Measurements from ENCODE around the gene PRPF19.
"Not testable (repeated sequence)": the region's sequence is repeated elsewhere in the genome, so short reads cannot be mapped to it uniquely, and the experiment has no call there.

Gene PRPF19

DNA sequence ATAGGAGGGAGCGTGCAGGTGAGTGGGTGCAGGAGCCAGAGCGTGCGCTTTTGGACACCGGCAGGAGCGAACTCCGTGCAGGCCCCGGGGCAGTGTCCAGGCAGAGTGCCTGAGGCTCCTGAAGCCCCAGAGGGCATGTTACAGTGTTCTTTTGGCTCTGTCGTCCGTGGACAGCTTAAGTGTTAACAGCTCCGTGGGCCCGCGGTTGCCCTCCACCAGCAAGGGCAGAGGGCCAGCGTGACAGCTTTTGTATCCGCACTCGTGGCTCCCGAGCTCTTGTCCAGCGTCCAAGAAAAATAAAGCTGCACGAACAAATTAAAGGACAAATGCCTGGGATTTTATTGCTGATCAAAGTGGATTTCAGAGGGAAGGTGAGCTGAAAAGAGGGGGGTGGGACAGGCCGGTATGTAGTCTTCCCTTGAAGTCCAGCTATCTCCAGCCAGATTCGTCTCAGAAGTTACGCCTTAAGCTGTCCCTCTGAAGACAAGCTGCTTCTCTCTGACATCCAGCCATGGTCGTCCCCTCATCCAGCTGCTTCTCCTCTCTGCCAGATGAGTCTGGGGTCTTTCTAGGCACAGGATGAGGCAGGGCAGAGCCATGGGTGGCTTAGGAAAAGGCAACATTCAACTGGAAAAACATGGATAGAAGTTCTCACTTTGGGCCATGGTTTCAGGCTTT is 6.6 kb upstream of the PRPF19 start:
- Histone ChIP-seq H3K27ac (peak overlapping the region; percentile 77 to 98 (median 93)), H3K4me3 (no peak overlapping the region)

DNA sequence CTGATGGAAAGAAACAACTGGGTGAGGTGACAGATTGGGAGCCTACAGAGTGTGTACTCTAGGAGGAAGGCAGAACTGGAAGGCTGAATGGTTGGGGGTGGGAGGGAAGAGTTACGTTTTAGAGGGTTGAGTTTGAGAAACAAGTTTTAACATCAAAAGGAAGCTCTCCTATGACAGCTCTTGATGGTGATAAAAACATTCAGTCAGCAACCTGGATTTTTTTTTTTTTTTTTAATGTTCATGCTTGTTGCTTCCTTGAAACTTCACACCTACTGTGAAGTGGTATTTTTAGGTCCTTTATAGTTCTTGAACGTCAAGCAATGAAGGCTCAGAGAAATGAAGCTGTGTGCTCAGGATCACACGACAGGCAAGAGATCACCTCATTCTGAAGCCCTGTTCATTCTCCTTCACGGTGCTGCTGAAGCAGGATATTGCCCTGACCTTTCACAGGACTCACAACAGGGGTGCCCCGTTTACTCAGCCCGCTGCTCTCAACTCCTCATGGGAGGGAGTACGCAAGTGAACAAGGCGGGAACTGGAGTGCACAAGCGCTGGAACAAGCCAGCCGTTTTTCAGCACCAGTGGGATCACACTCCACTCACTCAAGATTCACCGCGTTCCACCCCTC is 6.0 kb upstream of the PRPF19 start:
- Histone ChIP-seq H3K27ac (peak overlapping the region in 9 of 21 experiments; percentile 44 to 96 (median 91)), H3K4me3 (no peak overlapping the region)

DNA sequence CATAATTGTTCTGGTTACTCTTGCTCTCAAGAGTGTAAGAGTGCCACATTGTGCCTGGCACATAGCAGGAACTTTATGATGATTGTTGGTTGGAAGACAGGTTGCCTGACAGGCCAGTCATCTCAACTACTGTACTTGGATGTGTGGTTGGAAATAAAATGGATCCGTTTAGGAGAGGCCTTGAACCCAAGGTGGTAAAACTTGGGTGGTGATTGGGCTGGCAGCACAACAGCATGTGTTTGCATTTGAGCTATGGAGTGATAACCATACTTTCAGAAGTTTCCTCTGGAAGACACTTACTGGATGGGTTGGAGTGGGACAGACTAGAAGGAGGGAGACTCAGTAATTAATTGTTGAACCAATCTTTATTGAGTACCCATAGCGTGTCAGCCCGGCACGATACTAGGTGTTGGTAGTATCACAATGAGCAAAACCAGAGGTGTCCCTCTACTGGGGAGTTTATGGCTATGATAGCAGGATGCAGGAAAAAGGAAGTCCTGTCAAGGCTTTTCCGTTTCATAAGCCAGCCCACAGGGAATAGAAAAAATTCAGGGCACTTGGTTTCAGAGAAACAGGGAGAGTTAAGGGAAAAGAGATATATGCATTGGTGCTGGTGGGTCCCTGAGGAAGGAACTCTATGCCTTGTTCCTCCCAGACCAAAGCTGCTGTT is 4.5 kb upstream of the PRPF19 start:
- Histone ChIP-seq H3K4me3 (no peak overlapping the region), H3K27ac (peak overlapping the region in 6 of 21 experiments; percentile 4 to 91 (median 42))

DNA sequence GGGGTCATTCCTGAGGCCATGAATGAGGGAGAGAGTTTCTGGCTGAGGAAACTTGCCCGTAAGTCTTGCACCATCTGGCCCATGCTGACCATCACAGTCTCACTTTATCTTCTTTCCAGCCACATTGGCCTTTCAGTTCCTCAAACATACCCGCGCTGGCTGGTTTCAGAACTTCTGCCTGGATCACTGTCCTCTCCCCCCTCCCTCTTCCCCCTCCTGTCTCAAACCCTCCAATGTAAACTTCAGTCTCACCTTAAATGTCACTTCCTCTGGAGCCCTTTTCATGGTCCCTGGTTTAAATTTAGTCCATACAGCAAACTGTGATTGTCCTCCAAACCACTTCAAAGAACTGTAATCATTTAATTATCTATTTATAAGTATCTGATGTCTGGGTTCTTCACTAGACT is 3.9 kb upstream of the PRPF19 start:
- Histone ChIP-seq H3K4me3 (no peak overlapping the region), H3K27ac (peak overlapping the region in 3 of 21 experiments; percentile 24 to 51 (median 30))

DNA sequence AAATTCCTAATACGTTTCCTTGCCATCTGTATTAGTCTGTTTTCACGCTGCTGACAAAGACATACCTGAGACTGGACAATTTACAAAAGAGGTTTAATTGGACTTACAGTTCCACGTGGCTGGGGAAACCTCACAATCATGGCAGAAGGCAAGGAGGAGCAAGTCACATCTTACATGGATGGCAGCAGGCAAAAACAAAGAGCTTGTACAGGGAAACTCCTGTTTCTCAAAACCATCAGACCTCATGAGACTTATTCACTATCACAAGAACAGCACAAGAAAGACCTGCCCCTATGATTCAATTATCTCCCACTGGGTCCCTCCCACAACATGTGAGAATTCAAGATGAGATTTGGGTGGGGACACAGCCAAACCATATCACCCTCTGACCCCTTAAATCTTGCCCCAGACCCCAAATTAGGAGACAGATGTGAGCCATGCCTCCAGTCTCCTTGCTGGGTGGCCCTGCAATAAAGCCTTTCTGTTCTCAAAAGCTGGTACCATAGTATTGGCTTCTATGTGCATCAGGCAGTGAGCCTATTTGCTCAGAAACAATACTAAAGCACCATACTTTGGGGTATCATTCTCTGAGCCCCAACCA is 3.4 kb upstream of the PRPF19 start:
- not testable (repeated sequence) for H3K4me3 ChIP-seq
- peak overlapping the region in 3 of 21 experiments; percentile 16 to 51 (median 30) for H3K27ac ChIP-seq

DNA sequence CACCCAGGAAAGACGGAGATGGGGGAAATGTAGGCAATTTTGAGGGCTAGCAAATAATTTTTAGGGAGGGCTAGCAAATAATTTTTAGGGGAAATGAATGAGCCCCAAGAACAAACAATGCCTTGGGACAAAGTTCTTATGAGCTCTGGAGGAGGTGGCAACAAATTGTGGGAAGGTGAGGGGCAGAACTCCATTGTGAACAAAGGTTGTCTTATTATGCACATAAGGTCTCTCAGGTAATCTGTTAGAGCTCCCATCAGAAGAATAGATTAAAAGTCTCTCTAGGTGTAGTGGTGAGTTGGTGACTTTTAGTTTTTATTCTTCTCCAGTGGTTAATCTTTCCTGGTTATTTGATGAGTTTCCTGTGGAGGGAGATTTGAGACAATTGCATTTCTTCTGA is 2.4 kb upstream of the PRPF19 start:
- Histone ChIP-seq H3K4me3 (no peak overlapping the region), H3K27ac (no peak overlapping the region)

DNA sequence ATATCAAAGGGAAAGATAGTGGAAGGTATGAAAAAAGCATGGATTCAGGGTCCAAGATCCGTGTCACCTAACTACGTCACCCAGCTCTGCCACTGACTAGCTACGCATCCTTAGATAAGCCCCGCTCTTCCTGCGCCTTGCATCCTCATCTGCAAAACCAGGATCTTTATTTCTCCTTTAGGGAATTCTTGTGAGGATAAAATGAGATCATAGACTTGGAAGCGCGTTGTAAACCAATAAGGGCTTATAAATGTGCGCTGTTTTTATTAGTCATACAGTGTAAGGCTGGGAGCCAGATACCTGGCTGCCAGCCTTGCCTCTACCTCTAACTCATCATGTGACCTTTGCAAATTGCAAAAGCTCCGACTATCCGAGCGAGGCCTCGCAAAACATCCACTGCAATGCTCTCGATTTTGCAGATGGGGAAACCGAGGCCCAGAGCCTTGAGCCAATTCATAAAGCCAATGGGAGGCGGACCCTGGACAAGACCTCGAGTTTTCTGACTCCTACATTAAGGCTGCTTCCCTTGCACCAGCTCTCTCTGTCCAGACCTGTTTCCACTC is 753 bp downstream of the PRPF19 start:
- peak overlapping the region; percentile 66 to 100 (median 95) for H3K4me3 ChIP-seq
- peak overlapping the region; percentile 83 to 98 (median 94) for H3K27ac ChIP-seq

DNA sequence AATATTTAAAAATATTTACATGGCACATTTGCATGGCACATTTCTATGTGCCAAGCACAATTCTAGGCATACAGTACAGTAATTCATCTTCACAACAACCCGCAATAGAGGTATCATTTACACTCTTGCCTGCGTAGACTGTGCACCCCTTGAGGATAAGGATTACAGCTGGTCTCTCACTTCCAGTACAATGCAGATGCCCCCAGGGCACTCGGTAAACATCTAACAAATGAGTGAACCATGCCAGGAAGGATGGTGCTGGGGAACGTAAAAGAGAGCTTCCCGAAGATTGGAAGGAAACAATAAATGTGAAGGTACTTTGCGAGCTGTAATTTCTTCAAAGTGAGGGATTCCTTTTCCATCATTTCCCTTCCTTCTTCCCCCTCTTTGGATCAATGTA is 1.3 kb downstream of the PRPF19 start:
- Histone ChIP-seq H3K27ac (peak overlapping the region in 10 of 21 experiments; percentile 88 to 96 (median 94)), H3K4me3 (peak overlapping the region in 6 of 7 experiments; percentile 66 to 100 (median 92))

DNA sequence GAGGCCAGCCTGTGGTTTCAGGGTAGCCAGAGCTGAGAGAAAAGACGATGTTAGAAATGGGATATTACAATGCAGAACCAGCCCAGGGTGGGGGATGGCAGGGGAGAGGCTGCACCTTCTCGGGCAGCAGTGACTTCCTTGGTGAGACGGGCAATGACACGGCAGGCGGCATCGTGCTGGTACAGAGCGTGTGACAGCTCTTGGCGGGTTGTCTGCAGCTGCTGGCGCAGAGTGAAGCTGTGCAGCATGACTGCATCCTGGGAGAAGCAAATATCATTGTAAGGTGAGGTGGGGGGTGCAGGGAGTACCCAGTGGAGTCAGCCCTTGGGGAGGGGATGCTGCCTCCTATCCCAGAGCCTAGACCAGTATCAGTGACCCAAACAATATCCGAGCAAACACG is 3.8 kb downstream of the PRPF19 start:
- Histone ChIP-seq H3K4me3 (no peak overlapping the region), H3K27ac (no peak overlapping the region)

DNA sequence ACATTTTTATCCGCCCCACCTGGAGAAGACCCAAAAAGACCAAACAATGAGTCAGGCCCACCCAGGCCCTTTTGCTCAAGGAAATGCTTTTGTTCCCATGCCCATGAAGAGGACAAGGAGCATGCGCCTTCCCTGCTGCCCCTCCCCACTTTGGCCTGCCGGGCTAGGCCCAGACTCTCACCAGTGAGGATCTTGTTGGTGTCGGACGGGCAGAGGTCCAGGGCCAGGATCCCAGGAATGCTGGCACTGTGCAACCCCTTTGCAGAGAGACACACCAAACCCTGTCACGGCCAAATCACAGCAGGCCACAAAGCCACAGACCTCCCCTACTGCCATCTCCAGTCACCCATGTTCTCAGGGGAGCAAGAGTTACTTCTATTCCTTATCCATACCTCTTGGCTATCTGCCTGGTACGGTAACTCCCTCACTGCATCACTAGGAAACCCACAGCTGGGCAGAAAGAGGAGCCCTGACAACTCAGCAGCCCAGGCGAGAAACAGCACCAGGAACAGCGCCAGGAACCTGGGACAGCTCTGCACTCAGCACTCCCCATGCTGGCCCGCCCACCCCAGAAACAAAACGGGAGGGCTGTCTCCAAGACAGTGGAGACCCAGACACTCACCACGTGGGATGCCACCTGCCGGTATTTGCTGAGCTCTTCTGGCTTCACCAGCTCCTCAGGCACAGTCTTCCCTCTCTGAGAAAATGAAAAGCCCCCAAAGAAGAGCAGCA is 5.5 kb downstream of the PRPF19 start:
- no peak overlapping the region for H3K27ac ChIP-seq
- H3K4me3 ChIP-seq = no peak overlapping the region

DNA sequence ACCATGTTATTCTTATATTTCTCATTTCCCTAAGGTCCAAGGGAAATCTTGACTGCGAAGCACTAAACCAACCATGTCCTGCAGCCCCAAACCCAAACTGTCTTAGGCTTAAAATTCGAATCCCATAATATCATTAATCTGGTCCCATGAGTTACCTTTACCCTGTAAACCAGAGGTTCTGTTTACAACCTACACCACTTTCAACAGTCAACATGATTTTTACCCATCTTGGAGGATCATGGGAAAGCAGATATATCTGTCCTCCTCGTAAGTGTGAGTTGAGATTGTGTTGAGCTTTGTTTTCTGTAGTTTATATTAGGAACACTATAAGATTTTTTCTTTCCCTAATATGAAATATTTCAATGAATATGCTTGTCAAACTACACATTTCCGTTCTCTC is 6.4 kb downstream of the PRPF19 start:
- no peak overlapping the region for H3K27ac ChIP-seq
- no peak overlapping the region for H3K4me3 ChIP-seq

DNA sequence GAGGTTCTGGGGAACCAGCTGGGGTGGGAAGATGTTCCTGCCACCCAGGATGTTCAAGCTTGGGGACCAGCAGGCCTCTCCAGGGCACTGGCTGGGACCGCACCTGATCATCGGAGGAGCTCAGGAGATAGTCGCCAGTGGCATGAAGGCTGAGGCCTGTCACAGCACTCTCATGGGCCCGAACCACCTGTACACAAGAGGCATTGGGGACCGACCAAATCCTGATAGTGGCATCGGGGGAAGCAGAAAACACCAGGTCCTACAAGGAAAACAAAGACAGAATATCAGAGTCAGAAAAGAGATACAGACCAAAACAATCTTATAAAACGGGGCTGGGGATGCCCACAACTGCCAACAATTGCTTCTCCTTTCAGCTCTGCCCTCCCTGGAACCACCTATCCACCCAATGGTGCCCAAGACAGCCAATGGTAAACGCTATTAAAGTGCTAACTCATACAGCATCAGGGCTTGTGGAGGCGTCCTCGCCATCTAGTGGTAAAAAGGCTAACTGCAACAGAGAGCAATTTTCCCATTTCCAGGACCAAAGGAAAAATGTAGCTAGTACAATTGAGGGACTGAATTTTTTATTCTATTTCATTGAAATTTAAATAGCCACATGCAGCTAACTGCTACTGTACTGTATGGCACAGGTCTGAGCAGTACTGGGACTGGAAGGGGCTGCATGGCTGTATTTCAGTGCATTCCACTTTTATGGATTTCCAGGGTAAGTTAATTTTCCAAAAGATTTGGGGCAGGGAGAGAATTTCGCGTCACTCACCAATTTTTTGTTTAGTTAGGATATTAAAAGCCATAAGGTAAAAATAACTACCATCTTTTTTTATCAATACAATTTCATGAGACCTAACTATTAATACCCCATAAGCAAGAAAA is 7.1 kb downstream of the PRPF19 start:
- Histone ChIP-seq H3K4me3 (no peak overlapping the region), H3K27ac (no peak overlapping the region)

DNA sequence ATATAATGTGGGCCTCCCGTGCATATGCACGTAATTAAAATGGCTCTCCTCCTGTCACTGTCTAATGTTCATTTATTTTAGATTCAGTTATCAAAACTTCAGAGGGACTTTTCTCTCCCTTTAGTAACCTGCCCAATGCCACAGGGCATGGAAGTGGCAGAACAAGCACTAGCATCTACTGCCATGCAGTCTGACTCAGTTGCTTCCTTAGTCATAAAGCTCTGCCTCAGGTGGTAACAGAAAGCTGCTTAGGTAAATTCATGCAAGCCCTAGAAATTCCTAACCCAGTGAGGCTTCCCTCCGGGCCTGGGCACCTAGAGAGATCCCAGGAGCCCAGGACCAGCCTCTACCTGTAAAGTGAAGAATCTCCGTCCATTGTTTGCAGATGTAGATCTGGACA is 8.9 kb downstream of the PRPF19 start:
- no peak overlapping the region for H3K27ac ChIP-seq
- no peak overlapping the region for H3K4me3 ChIP-seq

DNA sequence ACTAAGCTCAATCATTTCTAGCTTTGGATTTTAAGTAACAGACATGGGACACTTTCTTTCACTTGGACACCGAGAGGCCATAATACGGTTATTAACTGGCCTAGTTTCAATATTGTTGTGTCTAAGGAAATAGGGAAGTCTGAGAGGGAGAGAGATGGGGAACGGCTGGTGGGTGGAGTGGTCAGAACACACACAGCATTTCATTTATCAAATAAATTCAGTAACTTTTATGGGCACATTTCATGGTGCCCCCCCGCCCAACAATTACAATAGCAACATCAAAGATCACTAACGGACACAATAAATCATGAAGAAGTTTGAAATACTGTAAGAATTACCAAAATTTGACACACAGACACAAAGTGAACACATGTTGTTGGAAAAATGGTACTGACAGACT is 10.7 kb downstream of the PRPF19 start:
- no peak overlapping the region for H3K27ac ChIP-seq
- no peak overlapping the region for H3K4me3 ChIP-seq

DNA sequence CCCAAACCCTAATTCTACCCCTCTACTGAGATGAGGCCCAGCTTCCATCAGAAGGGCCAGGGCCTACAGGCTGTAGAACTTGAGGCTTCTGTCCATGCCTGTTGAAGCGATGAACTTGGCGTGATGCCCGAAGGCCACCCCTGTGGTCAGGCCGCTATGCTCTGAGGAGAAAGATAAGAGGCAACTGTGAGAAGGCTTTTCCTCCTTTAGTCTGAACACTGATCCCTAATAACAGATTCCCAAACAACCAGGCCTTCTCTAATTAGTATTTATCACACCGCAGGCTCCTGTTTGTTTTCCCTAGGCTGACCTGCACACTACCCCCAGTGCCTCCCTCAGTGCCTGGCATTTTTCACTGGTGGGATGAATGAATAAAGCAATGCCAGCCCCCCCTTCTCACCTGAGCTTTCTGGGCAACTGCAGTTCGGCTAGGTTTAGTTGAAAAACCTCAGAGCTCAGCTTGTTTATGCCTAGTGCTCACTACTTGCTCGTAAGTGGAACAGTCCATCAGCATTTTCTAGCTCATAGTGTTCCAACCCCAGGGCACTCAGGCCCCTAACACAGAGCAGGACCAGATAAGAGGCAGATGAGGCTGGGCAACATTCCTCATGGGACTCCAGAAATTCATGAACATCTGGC is 15.2 kb downstream of the PRPF19 start:
- H3K27ac ChIP-seq = no peak overlapping the region

DNA sequence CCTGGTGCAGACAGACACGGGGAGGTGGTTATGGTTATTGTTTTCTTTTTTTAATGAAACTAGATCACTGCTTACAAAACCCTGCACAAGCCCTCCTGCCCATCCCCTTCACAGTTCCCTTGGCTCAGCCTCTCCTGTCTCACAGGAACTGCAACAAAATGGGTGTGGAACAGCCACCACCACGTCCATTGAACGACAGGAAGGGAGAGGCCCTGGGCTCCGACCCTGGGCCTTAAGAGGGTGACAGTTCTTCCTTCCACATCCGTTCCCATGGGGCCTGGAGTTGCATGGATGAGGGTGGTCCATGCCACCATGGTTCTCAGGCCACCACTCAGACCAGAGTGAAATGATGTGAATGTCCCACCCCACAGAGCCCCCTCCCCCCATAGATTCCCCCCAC is 15.7 kb downstream of the PRPF19 start:
- Histone ChIP-seq H3K27ac (no peak overlapping the region), H3K4me3 (no peak overlapping the region)

More for the DNA sequence above, 15.2 kb downstream of the PRPF19 start:
- no peak overlapping the region for H3K4me3 ChIP-seq

DNA sequence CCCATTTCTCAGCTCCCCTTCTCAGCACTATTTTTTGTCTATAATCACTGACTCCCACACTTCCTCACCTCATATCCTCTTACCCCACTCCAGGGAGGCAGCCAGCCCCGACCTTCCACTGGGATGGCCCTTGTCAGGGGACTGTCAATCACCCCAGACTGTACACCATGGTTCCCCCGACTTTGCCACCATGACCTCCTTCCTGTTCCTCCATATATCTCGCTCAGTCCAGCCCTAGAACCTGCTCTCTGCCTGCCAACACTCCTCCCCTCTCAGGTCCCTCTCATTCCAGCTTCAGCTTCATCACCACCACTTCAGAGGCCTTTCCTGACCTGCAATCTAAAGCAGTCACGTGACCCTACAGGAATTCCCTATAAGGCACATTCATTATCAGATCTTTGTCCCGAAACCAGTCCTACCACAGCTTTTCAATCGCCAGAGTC is 16.5 kb downstream of the PRPF19 start:
- no peak overlapping the region for H3K4me3 ChIP-seq
- H3K27ac ChIP-seq = no peak overlapping the region

DNA sequence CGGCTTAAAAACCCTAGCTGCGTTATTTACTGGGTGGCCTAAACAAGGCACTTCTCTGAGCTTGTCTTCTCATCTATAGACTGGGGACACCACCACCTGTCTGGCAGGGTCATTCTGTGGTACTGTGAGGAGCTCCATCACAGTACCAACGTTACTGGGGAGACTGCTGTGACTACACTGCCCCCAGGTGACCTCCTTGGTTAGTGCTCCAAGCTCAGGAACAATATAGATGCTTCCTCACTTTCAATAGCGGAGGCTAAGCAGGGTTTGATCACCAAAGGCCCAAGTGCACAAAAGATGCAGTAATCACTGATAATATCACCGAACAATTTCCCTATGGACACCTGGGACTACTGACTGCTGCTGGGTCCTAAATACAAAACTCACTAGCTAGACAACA is 18.8 kb downstream of the PRPF19 start:
- Histone ChIP-seq H3K4me3 (no peak overlapping the region), H3K27ac (no peak overlapping the region)

Data from skin epidermis (tissue), 12 donors.